ENCODE data around the gene ATL2. TPM values are rescaled to one million over a fixed set of nuclear protein-coding genes. Genes with fewer than 3 reads are reported as not detected.

The ATL2 gene
- total and polyA plus RNA-seq, 2 donors (not counting 1 experiment from before 2014, with no cell fraction given), result 21.1 to 69.0 TPM

GRCh38 chr2:38371235-38371634 lies 5.8 kb downstream of the ATL2 start:
- ChIA-PET POLR2A (no interaction called here), CTCF (no interaction called here)
- Mint-ChIP-seq H3K27me3 (no peaks in the 10 kb centered on the region), H3K27ac (no peak overlapping the region), H3K4me1 (peaks cover 53% of the 10 kb centered on the region), H3K4me3 (no peak overlapping the region), H3K9me3 (ENCODE audit: insufficient read depth) (no peaks in the 10 kb centered on the region)
- no peaks in the 10 kb centered on the region for H3K9me3 ChIP-seq (ENCODE audit: control extremely low read depth in 1 of 3, control insufficient read depth in 2 of 3, insufficient read depth in 1 of 3, low read length in 2 of 3)
- H3K9ac ChIP-seq (ENCODE audit: low read length), result no peak overlapping the region
- TF ChIP-seq CTCF (IDR thresholded peaks at IDR 0.05) (no peak), EZH2 (IDR thresholded peaks at IDR 0.05; ENCODE audit: borderline replicate concordance, insufficient read depth, low read depth, low read length, poor library complexity, severe bottlenecking) (no peak)
- intact Hi-C loops (cut with micrococcal nuclease), result loop anchor here (10.0 kb wide), 2 partner anchors 134 to 1046 kb away; partner anchors contain the start of gene PRKD3
- H3K79me2 ChIP-seq (ENCODE audit: control insufficient read depth, insufficient read depth, low read length), result peaks cover 98% of the 10 kb centered on the region
- WGBS (ENCODE audit: insufficient coverage), result no CpG with 5 or more reads among the region's 5 CpGs
- H3K27ac ChIP-seq (ENCODE audit: low read length in 2 of 2), result no peak overlapping the region
- no peaks in the 10 kb centered on the region for H3K36me3 ChIP-seq (replicated peaks in 1 of 2; ENCODE audit: control extremely low read depth in 1 of 2, control insufficient read depth in 1 of 2, extremely low read depth in 1 of 2, insufficient read depth in 2 of 2, low read length in 1 of 2)
- DNase-seq (no peak), ATAC-seq (ENCODE audit: low read depth) (no peak)
- no peaks in the 10 kb centered on the region for H3K27me3 ChIP-seq (replicated peaks in 1 of 4; ENCODE audit: control extremely low read depth in 1 of 4, control insufficient read depth in 3 of 4, insufficient read depth in 4 of 4, low read length in 3 of 4)
- H3K4me1 ChIP-seq (ENCODE audit: control insufficient read depth in 2 of 2, insufficient read depth in 2 of 2, low read length in 2 of 2), result peaks cover 10 to 13% of the 10 kb centered on the region in 2 donors
- no peak overlapping the region for H2AFZ ChIP-seq (ENCODE audit: insufficient read depth, low read depth, low read length, poor library complexity, severe bottlenecking)
- H4K20me1 ChIP-seq (ENCODE audit: control insufficient read depth, insufficient read depth, low read length, poor library complexity, severe bottlenecking), result peaks cover 45% of the 10 kb centered on the region
- H3K4me3 ChIP-seq (ENCODE audit: control extremely low read depth in 1 of 5, extremely low read depth in 1 of 5, insufficient read depth in 1 of 5, low read depth in 2 of 5, low read length in 4 of 5), result no peak overlapping the region
- no peak overlapping the region for H3K4me2 ChIP-seq (replicated peaks; ENCODE audit: low read depth, low read length, poor library complexity, severe bottlenecking)

- H3K4me1 Mint-ChIP-seq, result peaks cover 50% of the 10 kb centered on the region
- H3K4me2 ChIP-seq (replicated peaks; ENCODE audit: low read depth, low read length, poor library complexity, severe bottlenecking), result no peak overlapping the region
- ChIA-PET POLR2A (no interaction called here), CTCF (interaction anchor here (0.7 kb wide), 2 partner anchors 30 to 1333 kb away, joined by 3 read pairs; no protein-coding TSS in a partner anchor)
- peaks cover 48% of the 10 kb centered on the region for H4K20me1 ChIP-seq (ENCODE audit: control insufficient read depth, insufficient read depth, low read length, poor library complexity, severe bottlenecking)
- H3K4me1 ChIP-seq (ENCODE audit: control insufficient read depth in 2 of 2, insufficient read depth in 2 of 2, low read length in 2 of 2), result peaks cover 7 to 8% of the 10 kb centered on the region in 2 donors
- H3K9me3 Mint-ChIP-seq (ENCODE audit: insufficient read depth), result no peaks in the 10 kb centered on the region
- H3K27ac Mint-ChIP-seq, result no peak overlapping the region
- no peaks in the 10 kb centered on the region for H3K27me3 ChIP-seq (replicated peaks in 1 of 4; ENCODE audit: control extremely low read depth in 1 of 4, control insufficient read depth in 3 of 4, insufficient read depth in 4 of 4, low read length in 3 of 4)
- H3K4me3 Mint-ChIP-seq, result no peak overlapping the region
- H3K9ac ChIP-seq (ENCODE audit: low read length), result no peak overlapping the region
- no peaks in the 10 kb centered on the region for H3K36me3 ChIP-seq (replicated peaks in 1 of 2; ENCODE audit: control extremely low read depth in 1 of 2, control insufficient read depth in 1 of 2, extremely low read depth in 1 of 2, insufficient read depth in 2 of 2, low read length in 1 of 2)
- no peak overlapping the region for H2AFZ ChIP-seq (ENCODE audit: insufficient read depth, low read depth, low read length, poor library complexity, severe bottlenecking)
- peaks cover 98% of the 10 kb centered on the region for H3K79me2 ChIP-seq (ENCODE audit: control insufficient read depth, insufficient read depth, low read length)
- WGBS (ENCODE audit: insufficient coverage), result 90% methylated on average over 2 of the region's 5 CpGs
- ATAC-seq (ENCODE audit: low read depth), result no peak
- intact Hi-C loops (cut with micrococcal nuclease), result loop anchor here (10.0 kb wide), 2 partner anchors 134 to 1046 kb away; partner anchors contain the start of gene PRKD3
- TF ChIP-seq CTCF (IDR thresholded peaks at IDR 0.05) (no peak), EZH2 (IDR thresholded peaks at IDR 0.05; ENCODE audit: borderline replicate concordance, insufficient read depth, low read depth, low read length, poor library complexity, severe bottlenecking) (no peak)
- no peaks in the 10 kb centered on the region for H3K27me3 Mint-ChIP-seq
- H3K27ac ChIP-seq (ENCODE audit: low read length in 2 of 2), result no peak overlapping the region
- no peak for DNase-seq
- no peak overlapping the region for H3K4me3 ChIP-seq (ENCODE audit: control extremely low read depth in 1 of 5, extremely low read depth in 1 of 5, insufficient read depth in 1 of 5, low read depth in 2 of 5, low read length in 4 of 5)
- H3K9me3 ChIP-seq (ENCODE audit: control extremely low read depth in 1 of 3, control insufficient read depth in 2 of 3, insufficient read depth in 1 of 3, low read length in 2 of 3), result no peaks in the 10 kb centered on the region
These were observed 6.4 kb downstream of the ATL2 start for GRCh38 chr2:38370664-38371063.
